ENCODE measurements around the gene SLC8A3. TPM values are rescaled to one million over a fixed set of nuclear protein-coding genes. Genes with fewer than 3 reads are reported as not detected.

Gene SLC8A3
- total RNA-seq, 2 experiments from 2014 or later = 0.57 to 0.58 TPM

- Mint-ChIP-seq H3K4me3 (no peak overlapping the region), H3K27me3 (peaks cover 31% of the 10 kb centered on the region), H3K9me3 (ENCODE audit: low read depth) (no peaks in the 10 kb centered on the region), H3K27ac (no peak overlapping the region), H3K36me3 (ENCODE audit: low read depth) (no peaks in the 10 kb centered on the region), H3K4me1 (no peaks in the 10 kb centered on the region)
- ATAC-seq = no peak
- no peak for DNase-seq
- POLR2A ChIA-PET = no interaction called here
- CTCF ChIA-PET = no interaction called here
- intact Hi-C loops (cut with DNase I, micrococcal nuclease) = no loop called here
Measured at GRCh38 chr14:70171726-70172125, 17.0 kb downstream of the SLC8A3 start.

- CTCF ChIA-PET = no interaction called here
- no peak overlapping the region for H3K27ac Mint-ChIP-seq
- intact Hi-C loops (cut with DNase I, micrococcal nuclease) = no loop called here
Measured at GRCh38 chr14:70170976-70171375, 17.8 kb downstream of the SLC8A3 start.

DNA sequence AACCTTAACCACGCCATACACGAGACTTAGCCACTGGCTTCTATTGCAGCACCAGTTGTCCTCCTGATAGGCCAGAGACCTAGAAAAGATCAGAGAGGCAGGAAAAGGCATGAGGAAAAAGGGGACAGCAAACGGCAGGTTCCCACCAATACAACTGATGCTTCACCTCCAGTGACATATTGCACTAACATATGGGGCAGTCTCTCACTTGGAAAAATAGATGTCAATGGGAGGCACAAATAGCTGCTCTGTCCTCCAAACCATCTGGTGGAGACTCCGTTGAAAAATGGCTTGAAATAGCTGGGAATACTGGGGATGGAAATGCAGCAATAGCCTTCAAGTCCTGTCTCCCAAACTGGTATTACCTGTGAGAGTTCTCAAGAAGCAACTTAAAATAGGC, 20.3 kb downstream of the SLC8A3 start:
- peaks cover 30% of the 10 kb centered on the region for H3K27me3 Mint-ChIP-seq
- no peaks in the 10 kb centered on the region for H3K36me3 Mint-ChIP-seq (ENCODE audit: low read depth)
- no peak overlapping the region for H3K27ac Mint-ChIP-seq
- ATAC-seq (no peak), DNase-seq (no peak)
- intact Hi-C loops (cut with DNase I, micrococcal nuclease) = no loop called here
- CTCF ChIA-PET = no interaction called here
- POLR2A ChIA-PET = no interaction called here
- H3K9me3 Mint-ChIP-seq (ENCODE audit: low read depth) = no peaks in the 10 kb centered on the region
- no peak overlapping the region for H3K4me3 Mint-ChIP-seq
- no peaks in the 10 kb centered on the region for H3K4me1 Mint-ChIP-seq

More at GRCh38 chr14:70170976-70171375, 17.8 kb downstream of the SLC8A3 start:
- DNase-seq = no peak
- H3K9me3 Mint-ChIP-seq (ENCODE audit: low read depth) = no peaks in the 10 kb centered on the region
- H3K4me3 Mint-ChIP-seq = no peak overlapping the region
- POLR2A ChIA-PET = no interaction called here
- H3K27me3 Mint-ChIP-seq = peaks cover 31% of the 10 kb centered on the region
- ATAC-seq = no peak
- no peaks in the 10 kb centered on the region for H3K4me1 Mint-ChIP-seq
- no peaks in the 10 kb centered on the region for H3K36me3 Mint-ChIP-seq (ENCODE audit: low read depth)

- H3K4me3 Mint-ChIP-seq = no peak overlapping the region
- intact Hi-C loops (cut with DNase I, micrococcal nuclease) = no loop called here
- ChIA-PET CTCF (no interaction called here), POLR2A (no interaction called here)
- H3K27ac Mint-ChIP-seq = no peak overlapping the region
- H3K9me3 Mint-ChIP-seq (ENCODE audit: low read depth) = no peaks in the 10 kb centered on the region
- ATAC-seq (no peak), DNase-seq (no peak)
- H3K36me3 Mint-ChIP-seq (ENCODE audit: low read depth) = no peaks in the 10 kb centered on the region
- peaks cover 28% of the 10 kb centered on the region for H3K27me3 Mint-ChIP-seq
- H3K4me1 Mint-ChIP-seq = no peaks in the 10 kb centered on the region
Measured at GRCh38 chr14:70166530-70167203, 22.1 kb downstream of the SLC8A3 start.

- no peaks in the 10 kb centered on the region for H3K36me3 Mint-ChIP-seq (ENCODE audit: low read depth)
- DNase-seq = no peak
- POLR2A ChIA-PET = no interaction called here
- H3K4me1 Mint-ChIP-seq = no peaks in the 10 kb centered on the region
- no peak overlapping the region for H3K4me3 Mint-ChIP-seq
- no peak overlapping the region for H3K27ac Mint-ChIP-seq
- H3K27me3 Mint-ChIP-seq = peaks cover 14% of the 10 kb centered on the region
- CTCF ChIA-PET = interaction anchor here (0.9 kb wide), 1 partner anchor 44 kb away, joined by 3 read pairs; no protein-coding TSS in a partner anchor
- no peaks in the 10 kb centered on the region for H3K9me3 Mint-ChIP-seq (ENCODE audit: low read depth)
- no peak for ATAC-seq
- intact Hi-C loops (cut with DNase I, micrococcal nuclease) = no loop called here
Measured at GRCh38 chr14:70162358-70162757, 26.4 kb downstream of the SLC8A3 start.

DNA sequence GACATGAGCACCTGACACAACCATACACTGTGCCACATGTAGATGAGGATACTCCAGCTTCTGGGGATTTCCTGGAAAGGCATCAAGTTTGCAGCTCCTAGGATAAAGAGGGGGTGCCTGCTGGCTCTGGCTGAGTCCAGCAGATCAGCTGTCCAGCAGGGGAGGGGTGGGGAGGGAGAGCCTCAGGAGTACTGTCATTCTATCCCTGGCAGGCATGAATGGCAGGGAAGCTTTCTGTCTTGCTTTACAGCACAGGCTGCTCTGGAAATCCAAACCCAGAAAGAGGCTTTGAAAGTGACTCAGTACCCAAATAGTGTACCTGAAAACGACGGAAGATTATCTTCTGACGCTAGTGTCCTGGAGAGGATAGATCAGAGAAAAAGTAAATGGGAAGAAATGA, 32.2 kb downstream of the SLC8A3 start:
- peaks cover 9% of the 10 kb centered on the region for H3K27me3 Mint-ChIP-seq
- CTCF ChIA-PET = no interaction called here
- ATAC-seq = no peak
- H3K9me3 Mint-ChIP-seq (ENCODE audit: low read depth) = no peaks in the 10 kb centered on the region
- intact Hi-C loops (cut with DNase I, micrococcal nuclease) = no loop called here
- H3K4me3 Mint-ChIP-seq = no peak overlapping the region
- POLR2A ChIA-PET = no interaction called here
- H3K36me3 Mint-ChIP-seq (ENCODE audit: low read depth) = no peaks in the 10 kb centered on the region
- no peak for DNase-seq
- no peak overlapping the region for H3K27ac Mint-ChIP-seq
- no peaks in the 10 kb centered on the region for H3K4me1 Mint-ChIP-seq

DNA sequence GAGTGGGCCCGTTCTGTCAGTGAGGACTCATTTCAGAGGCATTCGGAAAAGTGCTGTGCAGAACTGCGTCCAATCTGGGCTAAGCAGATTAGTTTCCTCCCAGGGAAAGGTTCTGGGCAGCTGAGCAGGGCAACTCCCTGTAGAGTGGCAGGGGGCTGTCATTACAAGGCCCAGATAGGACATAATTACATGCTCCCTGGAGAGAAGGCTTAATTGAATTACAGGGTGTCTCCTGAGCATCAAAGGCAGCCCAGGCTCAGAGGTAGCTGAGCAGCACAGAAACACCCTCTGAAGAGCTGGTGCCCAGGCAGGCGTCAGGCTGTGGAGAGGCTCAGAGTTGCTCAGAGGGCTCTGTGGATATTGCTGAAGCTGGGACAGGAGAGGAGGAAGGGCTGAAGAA, 36.0 kb downstream of the SLC8A3 start:
- ATAC-seq = no peak
- H3K36me3 Mint-ChIP-seq (ENCODE audit: low read depth) = no peaks in the 10 kb centered on the region
- H3K4me1 Mint-ChIP-seq = no peaks in the 10 kb centered on the region
- POLR2A ChIA-PET = no interaction called here
- H3K27me3 Mint-ChIP-seq = peaks cover 4% of the 10 kb centered on the region
- DNase-seq = no peak
- H3K9me3 Mint-ChIP-seq (ENCODE audit: low read depth) = no peaks in the 10 kb centered on the region
- H3K27ac Mint-ChIP-seq = no peak overlapping the region
- CTCF ChIA-PET = no interaction called here
- no peak overlapping the region for H3K4me3 Mint-ChIP-seq
- intact Hi-C loops (cut with DNase I, micrococcal nuclease) = no loop called here

DNA sequence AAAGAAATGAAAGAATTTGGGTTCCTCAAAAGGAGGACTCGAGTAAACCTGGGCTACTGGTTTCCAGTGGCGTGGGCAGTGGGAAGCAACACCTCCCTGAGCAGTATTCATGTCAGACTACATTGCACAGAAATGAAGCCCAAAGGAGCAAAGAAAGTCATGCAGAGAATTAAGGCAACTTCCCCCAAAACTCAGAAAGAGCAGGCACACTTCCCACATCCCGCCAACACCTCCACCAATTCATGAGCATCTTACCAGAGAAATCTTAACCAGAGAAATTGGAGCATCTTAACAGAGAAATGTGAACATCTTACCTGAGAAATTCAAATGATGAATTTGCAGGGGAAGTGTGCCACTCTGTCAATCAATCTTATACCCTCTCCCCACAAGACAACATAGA, 36.7 kb downstream of the SLC8A3 start:
- ChIA-PET POLR2A (no interaction called here), CTCF (no interaction called here)
- H3K36me3 Mint-ChIP-seq (ENCODE audit: low read depth) = no peaks in the 10 kb centered on the region
- peaks cover 7% of the 10 kb centered on the region for H3K27me3 Mint-ChIP-seq
- intact Hi-C loops (cut with DNase I, micrococcal nuclease) = no loop called here
- H3K4me1 Mint-ChIP-seq = no peaks in the 10 kb centered on the region
- no peaks in the 10 kb centered on the region for H3K9me3 Mint-ChIP-seq (ENCODE audit: low read depth)
- no peak overlapping the region for H3K27ac Mint-ChIP-seq
- DNase-seq (no peak), ATAC-seq (no peak)
- H3K4me3 Mint-ChIP-seq = no peak overlapping the region

- POLR2A ChIA-PET = no interaction called here
- ATAC-seq = no peak
Measured at GRCh38 chr14:70149596-70150165, 39.1 kb downstream of the SLC8A3 start.

GRCh38 chr14:70148911-70149595, 39.7 kb downstream of the SLC8A3 start:
- peaks cover 11% of the 10 kb centered on the region for H3K27me3 Mint-ChIP-seq
- no peak for DNase-seq
- POLR2A ChIA-PET = no interaction called here
- no peak overlapping the region for H3K4me3 Mint-ChIP-seq
- CTCF ChIA-PET = no interaction called here
- no peaks in the 10 kb centered on the region for H3K36me3 Mint-ChIP-seq (ENCODE audit: low read depth)
- ATAC-seq = no peak
- H3K4me1 Mint-ChIP-seq = no peaks in the 10 kb centered on the region
- intact Hi-C loops (cut with DNase I, micrococcal nuclease) = no loop called here
- H3K9me3 Mint-ChIP-seq (ENCODE audit: low read depth) = no peaks in the 10 kb centered on the region
- no peak overlapping the region for H3K27ac Mint-ChIP-seq

More at GRCh38 chr14:70149596-70150165, 39.1 kb downstream of the SLC8A3 start:
- Mint-ChIP-seq H3K27me3 (peaks cover 11% of the 10 kb centered on the region), H3K4me1 (no peaks in the 10 kb centered on the region), H3K27ac (no peak overlapping the region), H3K9me3 (ENCODE audit: low read depth) (no peaks in the 10 kb centered on the region), H3K4me3 (no peak overlapping the region), H3K36me3 (ENCODE audit: low read depth) (no peaks in the 10 kb centered on the region)
- intact Hi-C loops (cut with DNase I, micrococcal nuclease) = no loop called here
- DNase-seq = no peak
- CTCF ChIA-PET = no interaction called here

- DNase-seq = no peak
- no peaks in the 10 kb centered on the region for H3K4me1 Mint-ChIP-seq
- peaks cover 13% of the 10 kb centered on the region for H3K27me3 Mint-ChIP-seq
- ATAC-seq = no peak
- H3K27ac Mint-ChIP-seq = no peak overlapping the region
- H3K36me3 Mint-ChIP-seq (ENCODE audit: low read depth) = no peaks in the 10 kb centered on the region
- no peak overlapping the region for H3K4me3 Mint-ChIP-seq
- CTCF ChIA-PET = interaction anchor here (0.6 kb wide), 1 partner anchor 57 kb away, joined by 3 read pairs; no protein-coding TSS in a partner anchor
- no peaks in the 10 kb centered on the region for H3K9me3 Mint-ChIP-seq (ENCODE audit: low read depth)
- POLR2A ChIA-PET = no interaction called here
- intact Hi-C loops (cut with DNase I, micrococcal nuclease) = no loop called here
Measured at GRCh38 chr14:70148351-70148750, 40.4 kb downstream of the SLC8A3 start.

DNA sequence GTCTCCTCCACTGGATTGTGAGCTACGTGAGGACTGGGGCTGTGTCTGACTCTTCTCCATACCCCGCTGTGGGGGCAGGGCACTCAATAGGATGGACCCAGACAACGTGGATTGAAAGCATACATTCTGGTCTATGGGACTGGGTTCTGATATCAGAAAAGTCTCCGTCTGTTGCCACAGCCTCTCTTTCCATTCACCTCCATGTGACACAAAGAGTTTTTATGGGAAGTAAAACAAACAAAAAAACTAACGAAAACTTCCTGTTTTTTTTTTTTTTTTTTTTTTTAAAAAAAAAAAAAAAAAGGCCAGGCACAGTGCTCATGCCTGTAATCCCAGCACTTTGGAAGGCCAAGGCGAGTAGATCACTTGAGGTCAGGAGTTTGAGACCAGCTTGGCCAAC, 44.7 kb downstream of the SLC8A3 start:
- Mint-ChIP-seq H3K36me3 (ENCODE audit: low read depth) (no peaks in the 10 kb centered on the region), H3K9me3 (ENCODE audit: low read depth) (no peaks in the 10 kb centered on the region), H3K4me1 (no peaks in the 10 kb centered on the region), H3K4me3 (no peak overlapping the region), H3K27me3 (peaks cover 19% of the 10 kb centered on the region), H3K27ac (no peak overlapping the region)
- POLR2A ChIA-PET = no interaction called here
- DNase-seq = no peak
- ATAC-seq = no peak
- CTCF ChIA-PET = no interaction called here
- intact Hi-C loops (cut with DNase I, micrococcal nuclease) = no loop called here
